ENCODE data around the gene AKAP12. TPM values are rescaled to one million over a fixed set of nuclear protein-coding genes. Genes with fewer than 3 reads are reported as not detected.

AKAP12 gene
- total and polyA plus RNA-seq, 2 experiments from 2014 or later = 90.1 to 137 TPM

DNA sequence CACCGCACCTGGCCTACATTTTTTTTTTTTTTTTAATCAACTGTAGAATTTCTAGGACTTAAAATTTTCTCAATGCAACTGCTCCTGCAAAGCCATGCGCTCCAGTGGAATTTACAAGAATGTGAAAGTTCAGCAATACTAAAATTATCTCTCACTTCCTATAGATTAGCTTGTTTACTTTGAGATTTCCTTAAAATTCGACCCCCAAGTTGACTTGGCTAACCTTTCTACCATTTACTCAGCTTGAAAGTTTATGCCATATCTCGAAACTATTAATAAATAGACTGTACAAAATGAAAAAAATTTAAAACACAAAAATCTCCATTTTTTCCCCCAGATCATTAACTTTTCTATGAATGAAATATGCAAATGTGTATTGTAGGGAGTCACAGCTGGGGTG, 87.3 kb downstream of the AKAP12 start:
- no peak overlapping the region for H2AFZ ChIP-seq
- peaks cover 22% of the 10 kb centered on the region for H3K27me3 Mint-ChIP-seq (ENCODE audit: insufficient read depth, low read depth, poor library complexity)
- no peak overlapping the region for H3K4me3 Mint-ChIP-seq
- no peak for DNase-seq (ENCODE audit: low spot score)
- peaks cover 4% of the 10 kb centered on the region; the same call in 1 of the 2 replicates for H3K27me3 ChIP-seq (ENCODE audit: insufficient read depth)
- no peaks in the 10 kb centered on the region; the same call in 1 of the 2 replicates for H3K36me3 ChIP-seq (ENCODE audit: insufficient read depth)
- H3K79me2 ChIP-seq (replicated peaks; ENCODE audit: insufficient read depth) = peaks cover 50% of the 10 kb centered on the region
- TF ChIP-seq, protein P1, sequence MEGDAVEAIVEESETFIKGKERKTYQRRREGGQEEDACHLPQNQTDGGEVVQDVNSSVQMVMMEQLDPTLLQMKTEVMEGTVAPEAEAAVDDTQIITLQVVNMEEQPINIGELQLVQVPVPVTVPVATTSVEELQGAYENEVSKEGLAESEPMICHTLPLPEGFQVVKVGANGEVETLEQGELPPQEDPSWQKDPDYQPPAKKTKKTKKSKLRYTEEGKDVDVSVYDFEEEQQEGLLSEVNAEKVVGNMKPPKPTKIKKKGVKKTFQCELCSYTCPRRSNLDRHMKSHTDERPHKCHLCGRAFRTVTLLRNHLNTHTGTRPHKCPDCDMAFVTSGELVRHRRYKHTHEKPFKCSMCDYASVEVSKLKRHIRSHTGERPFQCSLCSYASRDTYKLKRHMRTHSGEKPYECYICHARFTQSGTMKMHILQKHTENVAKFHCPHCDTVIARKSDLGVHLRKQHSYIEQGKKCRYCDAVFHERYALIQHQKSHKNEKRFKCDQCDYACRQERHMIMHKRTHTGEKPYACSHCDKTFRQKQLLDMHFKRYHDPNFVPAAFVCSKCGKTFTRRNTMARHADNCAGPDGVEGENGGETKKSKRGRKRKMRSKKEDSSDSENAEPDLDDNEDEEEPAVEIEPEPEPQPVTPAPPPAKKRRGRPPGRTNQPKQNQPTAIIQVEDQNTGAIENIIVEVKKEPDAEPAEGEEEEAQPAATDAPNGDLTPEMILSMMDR (conservative IDR thresholded peaks at IDR 0.05; ENCODE audit: low read depth in 2 of 2) = no peak
- TF ChIP-seq, protein P2, sequence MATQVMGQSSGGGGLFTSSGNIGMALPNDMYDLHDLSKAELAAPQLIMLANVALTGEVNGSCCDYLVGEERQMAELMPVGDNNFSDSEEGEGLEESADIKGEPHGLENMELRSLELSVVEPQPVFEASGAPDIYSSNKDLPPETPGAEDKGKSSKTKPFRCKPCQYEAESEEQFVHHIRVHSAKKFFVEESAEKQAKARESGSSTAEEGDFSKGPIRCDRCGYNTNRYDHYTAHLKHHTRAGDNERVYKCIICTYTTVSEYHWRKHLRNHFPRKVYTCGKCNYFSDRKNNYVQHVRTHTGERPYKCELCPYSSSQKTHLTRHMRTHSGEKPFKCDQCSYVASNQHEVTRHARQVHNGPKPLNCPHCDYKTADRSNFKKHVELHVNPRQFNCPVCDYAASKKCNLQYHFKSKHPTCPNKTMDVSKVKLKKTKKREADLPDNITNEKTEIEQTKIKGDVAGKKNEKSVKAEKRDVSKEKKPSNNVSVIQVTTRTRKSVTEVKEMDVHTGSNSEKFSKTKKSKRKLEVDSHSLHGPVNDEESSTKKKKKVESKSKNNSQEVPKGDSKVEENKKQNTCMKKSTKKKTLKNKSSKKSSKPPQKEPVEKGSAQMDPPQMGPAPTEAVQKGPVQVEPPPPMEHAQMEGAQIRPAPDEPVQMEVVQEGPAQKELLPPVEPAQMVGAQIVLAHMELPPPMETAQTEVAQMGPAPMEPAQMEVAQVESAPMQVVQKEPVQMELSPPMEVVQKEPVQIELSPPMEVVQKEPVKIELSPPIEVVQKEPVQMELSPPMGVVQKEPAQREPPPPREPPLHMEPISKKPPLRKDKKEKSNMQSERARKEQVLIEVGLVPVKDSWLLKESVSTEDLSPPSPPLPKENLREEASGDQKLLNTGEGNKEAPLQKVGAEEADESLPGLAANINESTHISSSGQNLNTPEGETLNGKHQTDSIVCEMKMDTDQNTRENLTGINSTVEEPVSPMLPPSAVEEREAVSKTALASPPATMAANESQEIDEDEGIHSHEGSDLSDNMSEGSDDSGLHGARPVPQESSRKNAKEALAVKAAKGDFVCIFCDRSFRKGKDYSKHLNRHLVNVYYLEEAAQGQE (IDR thresholded peaks at IDR 0.05; ENCODE audit: unreplicated experiment) = no peak
- TF ChIP-seq, protein P3, sequence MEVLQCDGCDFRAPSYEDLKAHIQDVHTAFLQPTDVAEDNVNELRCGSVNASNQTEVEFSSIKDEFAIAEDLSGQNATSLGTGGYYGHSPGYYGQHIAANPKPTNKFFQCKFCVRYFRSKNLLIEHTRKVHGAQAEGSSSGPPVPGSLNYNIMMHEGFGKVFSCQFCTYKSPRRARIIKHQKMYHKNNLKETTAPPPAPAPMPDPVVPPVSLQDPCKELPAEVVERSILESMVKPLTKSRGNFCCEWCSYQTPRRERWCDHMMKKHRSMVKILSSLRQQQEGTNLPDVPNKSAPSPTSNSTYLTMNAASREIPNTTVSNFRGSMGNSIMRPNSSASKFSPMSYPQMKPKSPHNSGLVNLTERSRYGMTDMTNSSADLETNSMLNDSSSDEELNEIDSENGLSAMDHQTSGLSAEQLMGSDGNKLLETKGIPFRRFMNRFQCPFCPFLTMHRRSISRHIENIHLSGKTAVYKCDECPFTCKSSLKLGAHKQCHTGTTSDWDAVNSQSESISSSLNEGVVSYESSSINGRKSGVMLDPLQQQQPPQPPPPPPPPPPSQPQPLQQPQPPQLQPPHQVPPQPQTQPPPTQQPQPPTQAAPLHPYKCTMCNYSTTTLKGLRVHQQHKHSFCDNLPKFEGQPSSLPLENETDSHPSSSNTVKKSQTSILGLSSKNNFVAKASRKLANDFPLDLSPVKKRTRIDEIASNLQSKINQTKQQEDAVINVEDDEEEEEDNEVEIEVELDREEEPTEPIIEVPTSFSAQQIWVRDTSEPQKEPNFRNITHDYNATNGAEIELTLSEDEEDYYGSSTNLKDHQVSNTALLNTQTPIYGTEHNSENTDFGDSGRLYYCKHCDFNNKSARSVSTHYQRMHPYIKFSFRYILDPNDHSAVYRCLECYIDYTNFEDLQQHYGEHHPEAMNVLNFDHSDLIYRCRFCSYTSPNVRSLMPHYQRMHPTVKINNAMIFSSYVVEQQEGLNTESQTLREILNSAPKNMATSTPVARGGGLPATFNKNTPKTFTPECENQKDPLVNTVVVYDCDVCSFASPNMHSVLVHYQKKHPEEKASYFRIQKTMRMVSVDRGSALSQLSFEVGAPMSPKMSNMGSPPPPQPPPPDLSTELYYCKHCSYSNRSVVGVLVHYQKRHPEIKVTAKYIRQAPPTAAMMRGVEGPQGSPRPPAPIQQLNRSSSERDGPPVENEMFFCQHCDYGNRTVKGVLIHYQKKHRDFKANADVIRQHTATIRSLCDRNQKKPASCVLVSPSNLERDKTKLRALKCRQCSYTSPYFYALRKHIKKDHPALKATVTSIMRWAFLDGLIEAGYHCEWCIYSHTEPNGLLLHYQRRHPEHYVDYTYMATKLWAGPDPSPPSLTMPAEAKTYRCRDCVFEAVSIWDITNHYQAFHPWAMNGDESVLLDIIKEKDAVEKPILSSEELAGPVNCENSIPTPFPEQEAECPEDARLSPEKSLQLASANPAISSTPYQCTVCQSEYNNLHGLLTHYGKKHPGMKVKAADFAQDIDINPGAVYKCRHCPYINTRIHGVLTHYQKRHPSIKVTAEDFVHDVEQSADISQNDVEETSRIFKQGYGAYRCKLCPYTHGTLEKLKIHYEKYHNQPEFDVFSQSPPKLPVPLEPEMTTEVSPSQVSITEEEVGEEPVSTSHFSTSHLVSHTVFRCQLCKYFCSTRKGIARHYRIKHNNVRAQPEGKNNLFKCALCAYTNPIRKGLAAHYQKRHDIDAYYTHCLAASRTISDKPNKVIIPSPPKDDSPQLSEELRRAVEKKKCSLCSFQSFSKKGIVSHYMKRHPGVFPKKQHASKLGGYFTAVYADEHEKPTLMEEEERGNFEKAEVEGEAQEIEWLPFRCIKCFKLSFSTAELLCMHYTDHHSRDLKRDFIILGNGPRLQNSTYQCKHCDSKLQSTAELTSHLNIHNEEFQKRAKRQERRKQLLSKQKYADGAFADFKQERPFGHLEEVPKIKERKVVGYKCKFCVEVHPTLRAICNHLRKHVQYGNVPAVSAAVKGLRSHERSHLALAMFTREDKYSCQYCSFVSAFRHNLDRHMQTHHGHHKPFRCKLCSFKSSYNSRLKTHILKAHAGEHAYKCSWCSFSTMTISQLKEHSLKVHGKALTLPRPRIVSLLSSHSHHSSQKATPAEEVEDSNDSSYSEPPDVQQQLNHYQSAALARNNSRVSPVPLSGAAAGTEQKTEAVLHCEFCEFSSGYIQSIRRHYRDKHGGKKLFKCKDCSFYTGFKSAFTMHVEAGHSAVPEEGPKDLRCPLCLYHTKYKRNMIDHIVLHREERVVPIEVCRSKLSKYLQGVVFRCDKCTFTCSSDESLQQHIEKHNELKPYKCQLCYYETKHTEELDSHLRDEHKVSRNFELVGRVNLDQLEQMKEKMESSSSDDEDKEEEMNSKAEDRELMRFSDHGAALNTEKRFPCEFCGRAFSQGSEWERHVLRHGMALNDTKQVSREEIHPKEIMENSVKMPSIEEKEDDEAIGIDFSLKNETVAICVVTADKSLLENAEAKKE (CRISPR knock-in tag; IDR thresholded peaks at IDR 0.05) = no peak
- no peak for TF ChIP-seq CREB1 (CRISPR knock-in tag; IDR thresholded peaks at IDR 0.05; ENCODE audit: low read depth)
- H3K9me3 Mint-ChIP-seq = no peaks in the 10 kb centered on the region; the same call in 2 of the 3 replicates
- no peak overlapping the region for H3K27ac Mint-ChIP-seq
- peaks cover 6% of the 10 kb centered on the region; the same call in 1 of the 2 replicates for H3F3A ChIP-seq (replicated peaks; ENCODE audit: low read depth)
- H3K4me1 ChIP-seq (ENCODE audit: insufficient read depth) = peaks cover 5% of the 10 kb centered on the region; the same call in 1 of the 2 replicates
- H3K4me2 ChIP-seq = no peak overlapping the region
- no peak for ATAC-seq
- peaks cover 26% of the 10 kb centered on the region for H3K4me1 Mint-ChIP-seq
- H3K27ac ChIP-seq (ENCODE audit: low read depth) = no peak overlapping the region
- H3K36me3 Mint-ChIP-seq (ENCODE audit: low read depth) = peaks cover 4% of the 10 kb centered on the region; the same call in 1 of the 3 replicates
- no peak overlapping the region for H3K4me3 ChIP-seq
- H3K9me2 ChIP-seq (ENCODE audit: insufficient read depth) = no peaks in the 10 kb centered on the region
- H4K20me1 ChIP-seq (replicated peaks; ENCODE audit: insufficient read depth) = peaks cover 2% of the 10 kb centered on the region

Measured in GM23338 (cell line).